HepG2 (cell line): ENCODE data around the gene ME3. TPM values are rescaled to one million over a fixed set of nuclear protein-coding genes. Genes with fewer than 3 reads are reported as not detected.

Experiments used
- AKNA ChIP-seq: sonication (generic); formaldehyde crosslinking; IDR thresholded peaks from 2 replicates; pipeline ENCODE4 v1.4.0; 2020; ENCODE audit warnings: missing genetic modification reagents, borderline replicate concordance
- BCL6 ChIP-seq: IDR thresholded peaks from 2 replicates; pipeline ENCODE4 v1.6.1; 2016; ENCODE audit warnings: missing genetic modification reagents, missing compliant biosample characterization
- DPF2 ChIP-seq: sonication (generic); formaldehyde crosslinking; IDR thresholded peaks from 2 replicates; pipeline ENCODE4 v1.4.0; 2020; ENCODE audit warnings: mild to moderate bottlenecking, low read depth, missing genetic modification reagents, borderline replicate concordance
- FOSL1 ChIP-seq: sonication (generic); formaldehyde crosslinking; IDR thresholded peaks from 2 replicates; pipeline ENCODE4 v1.9.0; 2021; ENCODE audit warnings: missing genetic modification reagents, borderline replicate concordance
- FOXA1 ChIP-seq, 2 experiments: fragments of 450-650 bp in 1 of 2; sonication (generic) in 1 of 2; formaldehyde crosslinking in 1 of 2; IDR thresholded peaks; 2 replicates each; pipeline versions ENCODE4 v1.4.0 to v1.6.1; 2016 to 2020; ENCODE audit warnings: missing genetic modification reagents in 1 of 2
- HMG20B ChIP-seq: conservative IDR thresholded peaks from 2 replicates; pipeline ENCODE4 v1.6.1; 2016; ENCODE audit warnings: missing genetic modification reagents, missing compliant biosample characterization
- HMGA1 ChIP-seq: sonication (generic); formaldehyde crosslinking; conservative IDR thresholded peaks from 2 replicates; pipeline ENCODE4 v1.4.0; 2020; ENCODE audit warnings: missing genetic modification reagents
- HNF4A ChIP-seq: sonication (generic); formaldehyde crosslinking; IDR thresholded peaks from 2 replicates; pipeline ENCODE4 v1.4.0; 2020; ENCODE audit warnings: missing genetic modification reagents
- KAT8 ChIP-seq: IDR thresholded peaks from 2 replicates; pipeline ENCODE4 v1.6.1; 2016; ENCODE audit warnings: missing genetic modification reagents, missing compliant biosample characterization
- KDM5A ChIP-seq: fragments of 200-600 bp; sonication (generic); IDR thresholded peaks from 2 replicates; pipeline ENCODE4 v1.7.0; 2018; ENCODE audit warnings: antibody characterized with exemption, mild to moderate bottlenecking, low read length, borderline replicate concordance
- LBX2 ChIP-seq: sonication (generic); formaldehyde crosslinking; IDR thresholded peaks from 2 replicates; pipeline ENCODE4 v1.5.0; 2020; ENCODE audit warnings: missing genetic modification reagents, mild to moderate bottlenecking, borderline replicate concordance
- RAD51 ChIP-seq: fragments of 450-650 bp; IDR thresholded peaks from 2 replicates; pipeline ENCODE4 v1.6.1; 2016; ENCODE audit warnings: borderline replicate concordance
- WIZ ChIP-seq: sonication (generic); formaldehyde crosslinking; IDR thresholded peaks from 2 replicates; pipeline ENCODE4 v1.5.1; 2020; ENCODE audit warnings: mild to moderate bottlenecking, missing genetic modification reagents
- ZKSCAN8 ChIP-seq: IDR thresholded peaks from 2 replicates; pipeline ENCODE4 v1.6.1; 2016; ENCODE audit warnings: borderline replicate concordance, missing genetic modification reagents, missing compliant biosample characterization
- ZNF431 ChIP-seq: sonication (generic); formaldehyde crosslinking; IDR thresholded peaks from 2 replicates; pipeline ENCODE4 v1.9.0; 2022; ENCODE audit warnings: missing genetic modification reagents, low read depth, mild to moderate bottlenecking, borderline replicate concordance
- ZNF616 ChIP-seq: sonication (generic); formaldehyde crosslinking; IDR thresholded peaks from 2 replicates; pipeline ENCODE4 v1.5.0; 2020; ENCODE audit warnings: low read depth, mild to moderate bottlenecking, missing genetic modification reagents
- ZNF772 ChIP-seq: sonication (generic); formaldehyde crosslinking; IDR thresholded peaks from 2 replicates; pipeline ENCODE4 v1.5.0; 2020; ENCODE audit warnings: mild to moderate bottlenecking, missing genetic modification reagents
- ZNF788 ChIP-seq: sonication (generic); formaldehyde crosslinking; IDR thresholded peaks from 2 replicates; pipeline ENCODE4 v1.5.0; 2020; ENCODE audit warnings: mild to moderate bottlenecking, missing genetic modification reagents, borderline replicate concordance
- polyA plus RNA-seq, 8 experiments: library from polyadenylated mRNA; depleted of rRNA in 3 of 8; stranded (reverse) in 7 of 8; unstranded in 1 of 8; fragments of >200 nt; fragmentation: Illumina TruSeq in 4 of 8; extraction: Trizol in 4 of 8; gene quantifications; 2 replicates each; pipeline versions ENCODE4 v1.2.1 to v1.2.3, GENCODE V29; 2011 to 2016; ENCODE audit warnings: low read depth in 4 of 8, missing spikeins in 1 of 8, mixed read lengths in 1 of 8; ENCODE audit not compliant: insufficient read depth in 1 of 8
- total RNA-seq, 5 experiments: library from RNA; depleted of rRNA; stranded (reverse); fragments of >200 nt; fragmentation: Illumina TruSeq; extraction: Trizol; gene quantifications; 2 replicates each; pipeline ENCODE4 v1.2.3, GENCODE V29; 2016; ENCODE audit warnings: low read depth in 1 of 5
- TF ChIP-seq, protein P1 (sequence below): sonication (generic); formaldehyde crosslinking; IDR thresholded peaks from 2 replicates; pipeline ENCODE4 v1.4.0; 2020; ENCODE audit warnings: missing genetic modification reagents
- TF ChIP-seq, protein P2 (sequence below): sonication (generic); formaldehyde crosslinking; IDR thresholded peaks from 2 replicates; pipeline ENCODE4 v1.4.0; 2020; ENCODE audit warnings: mild to moderate bottlenecking, missing genetic modification reagents
- TF ChIP-seq, protein P3 (sequence below): sonication (generic); formaldehyde crosslinking; IDR thresholded peaks from 2 replicates; pipeline ENCODE4 v1.5.1; 2020; ENCODE audit warnings: mild to moderate bottlenecking, missing genetic modification reagents, borderline replicate concordance

ME3 gene
- total and polyA plus RNA-seq, 2 of the 13 experiments (the other 11 are each of a cell fraction or from before 2014, with no cell fraction given): not detected

DNA sequence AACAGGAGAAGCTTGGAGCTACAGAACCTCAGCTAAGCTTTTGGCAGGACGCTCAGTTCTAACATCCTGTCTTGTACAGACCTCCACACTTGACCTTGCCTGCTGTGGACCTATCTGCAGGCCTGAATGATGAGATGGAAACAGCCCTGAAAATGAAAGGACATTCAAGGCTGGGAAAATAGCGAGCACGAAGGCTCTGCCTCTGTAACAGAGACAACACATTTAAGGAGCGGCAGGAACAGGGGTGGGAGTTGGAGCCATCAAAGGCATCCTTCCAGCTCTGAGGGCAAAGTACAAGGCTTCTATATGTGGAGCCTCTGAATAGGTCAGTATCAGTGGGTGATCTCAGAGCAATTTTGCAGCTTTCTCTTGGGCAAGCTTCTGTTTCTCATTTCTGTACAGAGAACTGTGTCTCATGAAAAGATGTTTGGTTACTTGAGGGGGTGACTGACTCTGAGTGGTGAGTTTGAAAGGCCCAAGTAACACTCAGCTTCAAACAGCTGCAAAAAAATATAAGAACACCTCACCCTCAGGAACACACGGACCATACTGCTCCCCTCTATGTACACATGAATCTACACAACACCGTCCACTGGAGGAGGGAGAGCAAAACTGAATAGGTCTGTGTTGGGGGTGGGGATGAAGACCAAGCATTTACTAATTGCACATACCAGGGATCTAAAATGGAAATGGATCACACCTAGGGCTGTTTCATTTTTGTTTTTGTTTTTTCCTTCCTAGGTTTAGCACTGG is 196.1 kb downstream of the ME3 start (continued):
- TF ChIP-seq, protein P1, sequence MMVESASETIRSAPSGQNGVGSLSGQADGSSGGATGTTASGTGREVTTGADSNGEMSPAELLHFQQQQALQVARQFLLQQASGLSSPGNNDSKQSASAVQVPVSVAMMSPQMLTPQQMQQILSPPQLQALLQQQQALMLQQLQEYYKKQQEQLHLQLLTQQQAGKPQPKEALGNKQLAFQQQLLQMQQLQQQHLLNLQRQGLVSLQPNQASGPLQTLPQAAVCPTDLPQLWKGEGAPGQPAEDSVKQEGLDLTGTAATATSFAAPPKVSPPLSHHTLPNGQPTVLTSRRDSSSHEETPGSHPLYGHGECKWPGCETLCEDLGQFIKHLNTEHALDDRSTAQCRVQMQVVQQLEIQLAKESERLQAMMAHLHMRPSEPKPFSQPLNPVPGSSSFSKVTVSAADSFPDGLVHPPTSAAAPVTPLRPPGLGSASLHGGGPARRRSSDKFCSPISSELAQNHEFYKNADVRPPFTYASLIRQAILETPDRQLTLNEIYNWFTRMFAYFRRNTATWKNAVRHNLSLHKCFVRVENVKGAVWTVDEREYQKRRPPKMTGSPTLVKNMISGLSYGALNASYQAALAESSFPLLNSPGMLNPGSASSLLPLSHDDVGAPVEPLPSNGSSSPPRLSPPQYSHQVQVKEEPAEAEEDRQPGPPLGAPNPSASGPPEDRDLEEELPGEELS (CRISPR knock-in tag): no peak
- TF ChIP-seq DPF2 (CRISPR knock-in tag): no peak
- TF ChIP-seq ZNF431 (CRISPR knock-in tag): no peak
- peak; percentile 64 for TF ChIP-seq HNF4A (CRISPR knock-in tag)
- TF ChIP-seq RAD51: no peak
- no peak for TF ChIP-seq AKNA (CRISPR knock-in tag)
- TF ChIP-seq KAT8: no peak
- TF ChIP-seq HMGA1 (CRISPR knock-in tag): no peak
- TF ChIP-seq WIZ: no peak
- no peak for TF ChIP-seq ZKSCAN8
- no peak for TF ChIP-seq KDM5A
- no peak for TF ChIP-seq FOXA1 (IDR thresholded peaks at IDR 0.05)
- peak; percentile 27; the same call in 1 of the 2 replicates for TF ChIP-seq FOXA1 (CRISPR knock-in tag; IDR thresholded peaks at IDR 0.05)
- TF ChIP-seq ZNF772 (CRISPR knock-in tag): no peak
- TF ChIP-seq LBX2 (CRISPR knock-in tag): no peak
- TF ChIP-seq BCL6 (CRISPR knock-in tag): no peak; the same call in 1 of the 2 replicates
- no peak for TF ChIP-seq ZNF616 (CRISPR knock-in tag)
- TF ChIP-seq, protein P2, sequence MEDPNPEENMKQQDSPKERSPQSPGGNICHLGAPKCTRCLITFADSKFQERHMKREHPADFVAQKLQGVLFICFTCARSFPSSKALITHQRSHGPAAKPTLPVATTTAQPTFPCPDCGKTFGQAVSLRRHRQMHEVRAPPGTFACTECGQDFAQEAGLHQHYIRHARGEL (CRISPR knock-in tag): no peak
- no peak for TF ChIP-seq HMG20B (CRISPR knock-in tag)
- TF ChIP-seq ZNF788 (CRISPR knock-in tag): no peak
- no peak for TF ChIP-seq FOSL1 (CRISPR knock-in tag)
- TF ChIP-seq, protein P3, sequence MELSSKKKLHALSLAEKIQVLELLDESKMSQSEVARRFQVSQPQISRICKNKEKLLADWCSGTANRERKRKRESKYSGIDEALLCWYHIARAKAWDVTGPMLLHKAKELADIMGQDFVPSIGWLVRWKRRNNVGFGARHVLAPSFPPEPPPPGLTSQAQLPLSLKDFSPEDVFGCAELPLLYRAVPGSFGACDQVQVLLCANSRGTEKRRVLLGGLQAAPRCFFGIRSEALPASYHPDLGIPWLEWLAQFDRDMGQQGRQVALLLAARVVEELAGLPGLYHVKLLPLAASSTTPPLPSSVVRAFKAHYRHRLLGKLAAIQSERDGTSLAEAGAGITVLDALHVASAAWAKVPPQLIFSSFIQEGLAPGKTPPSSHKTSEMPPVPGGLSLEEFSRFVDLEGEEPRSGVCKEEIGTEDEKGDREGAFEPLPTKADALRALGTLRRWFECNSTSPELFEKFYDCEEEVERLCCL: no peak
